ENCODE measurements around the gene INTS15. TPM values are rescaled to one million over a fixed set of nuclear protein-coding genes. Genes with fewer than 3 reads are reported as not detected.

The INTS15 gene
- total RNA-seq, 1 experiment from 2014 or later = 38.1 TPM

- no peak for DNase-seq (ENCODE audit: low read depth)
Measured at GRCh38 chr7:6655636-6656385, 66.0 kb downstream of the INTS15 start.

GRCh38 chr7:6656413-6656812 lies 66.6 kb downstream of the INTS15 start:
- no peak for DNase-seq (ENCODE audit: low read depth)

Other genes starting within 250 kb of the INTS15 start
- gene FAM220A, start 241.1 kb upstream of the INTS15 start, total RNA-seq (2014; rRNA removed; shearing (Covaris generic)) = 12.9 and 13.5 TPM in 2 replicates
- gene RAC1, start 215.5 kb upstream of the INTS15 start, total RNA-seq (2014; rRNA removed; shearing (Covaris generic)) = 106 and 202 TPM in 2 replicates
- 11.0 and 17.1 TPM in 2 replicates for gene DAGLB, start 142.1 kb upstream of the INTS15 start, total RNA-seq (2014; rRNA removed; shearing (Covaris generic))
- gene KDELR2, start 105.9 kb upstream of the INTS15 start, total RNA-seq (2014; rRNA removed; shearing (Covaris generic)) = 66.7 and 125 TPM in 2 replicates
- not detected in 2 replicates for gene GRID2IP, start 38.6 kb upstream of the INTS15 start, total RNA-seq (2014; rRNA removed; shearing (Covaris generic))
- gene ZDHHC4, start 12.6 kb upstream of the INTS15 start, total RNA-seq (2014; rRNA removed; shearing (Covaris generic)) = 41.7 and 55.9 TPM in 2 replicates
- gene ZNF853, start 25.6 kb downstream of the INTS15 start, total RNA-seq (2014; rRNA removed; shearing (Covaris generic)) = 0.88 and 1.0 TPM in 2 replicates
- 13.8 and 17.4 TPM in 2 replicates for gene ZNF316, start 47.3 kb downstream of the INTS15 start, total RNA-seq (2014; rRNA removed; shearing (Covaris generic))
- 12.2 and 16.4 TPM in 2 replicates for gene ZNF12, start 116.9 kb downstream of the INTS15 start, total RNA-seq (2014; rRNA removed; shearing (Covaris generic))
- not detected in 2 replicates for gene RSPH10B2, start 164.1 kb downstream of the INTS15 start, total RNA-seq (2014; rRNA removed; shearing (Covaris generic))
- gene CCZ1B, start 236.3 kb downstream of the INTS15 start, total RNA-seq (2014; rRNA removed; shearing (Covaris generic)) = 40.3 and 45.0 TPM in 2 replicates

Measured in HT1080 (cell line).